HepG2 (cell line): ENCODE measurements around the gene HSD3B7. TPM values are rescaled to one million over a fixed set of nuclear protein-coding genes. Genes with fewer than 3 reads are reported as not detected.

Experiments used
- ATAC-seq: fragments of 200-7000 bp; cut with Tn5 transposase; 3 replicates; pipeline ENCODE4 v1.9.1; 2020; ENCODE audit warnings: mild to moderate bottlenecking, moderate library complexity
- BruUV-seq: library from RNA; stranded (reverse); fragments of 400-500 nt; replicated peaks from 2 replicates; lab custom pipeline; 2021; lab: Mats Ljungman, UMichigan
- CTCF ChIA-PET: fragments of 300-600 bp; formaldehyde crosslinking; extraction: SDS; loops from one replicate; lab custom pipeline; 2021; ENCODE audit warnings: low total read pairs, inconsistent platforms, low intra/inter-chr PET ratio; lab: Yijun Ruan, JAX
- POLR2A ChIA-PET: fragments of 350-600 bp; sonication (Branson Sonifier 250); formaldehyde crosslinking; loops from one replicate; lab custom pipeline; 2020; ENCODE audit warnings: antibody characterized with exemption, inconsistent platforms; lab: Yijun Ruan, JAX
- DNase-seq: peaks from one replicate; pipeline ENCODE4 v3.0.0-alpha.2; 2015; ENCODE audit warnings: low spot score
- FAIRE-seq: peaks from 3 replicates; lab custom pipeline; 2011; peaks lifted over from hg19 to GRCh38; lab: Jason Lieb, UNC
- H2AFZ ChIP-seq: one replicate; pipeline ENCODE4 v1.6.1; 2011; ENCODE audit warnings: low read length, inconsistent platforms
- H3K27ac ChIP-seq: fragments of 300-600 bp; 3 replicates; pipeline ENCODE4 v1.8.0; 2011; ENCODE audit warnings: mixed run types, mild to moderate bottlenecking, mixed read lengths, low read length, inconsistent platforms; ENCODE audit not compliant: insufficient read depth; ENCODE audit errors: extremely low read length
- H3K27me3 ChIP-seq, 2 experiments: fragments of 200-600 bp in 1 of 2; 2 replicates in 1 of 2; 3 replicates in 1 of 2; pipeline versions ENCODE4 v1.6.0 to v1.8.0; 2011; ENCODE audit warnings: low read length in 2 of 2, mild to moderate bottlenecking in 2 of 2, moderate library complexity in 2 of 2, inconsistent platforms in 1 of 2; ENCODE audit not compliant: insufficient read depth in 2 of 2, control insufficient read depth in 1 of 2
- H3K36me3 ChIP-seq, 2 experiments: fragments of 200-600 bp in 1 of 2; replicated peaks in 1 of 2; 2 replicates in 1 of 2; 3 replicates in 1 of 2; pipeline versions ENCODE4 v1.5.1 to v1.8.0; 2011; ENCODE audit warnings: low read length in 2 of 2, inconsistent platforms in 1 of 2; ENCODE audit not compliant: insufficient read depth in 2 of 2, control insufficient read depth in 1 of 2
- H3K4me1 ChIP-seq: 2 replicates; pipeline ENCODE4 v1.5.1; 2012; ENCODE audit warnings: low read length, inconsistent platforms; ENCODE audit not compliant: insufficient read depth
- H3K4me2 ChIP-seq: 2 replicates; pipeline ENCODE4 v1.6.0; 2011; ENCODE audit warnings: low read depth, low read length, inconsistent platforms
- H3K4me3 ChIP-seq, 3 experiments: fragments of 200-600 bp in 1 of 3; sonication (generic), shearing (Covaris generic) in 1 of 3; replicated peaks in 1 of 3; 2 replicates each; pipeline ENCODE4 v1.5.1; 2011 to 2016; ENCODE audit warnings: low read length in 3 of 3, inconsistent platforms in 2 of 3, low read depth in 2 of 3, mild to moderate bottlenecking in 2 of 3, control low read depth in 1 of 3, mixed read lengths in 1 of 3; ENCODE audit not compliant: insufficient read depth in 1 of 3
- H3K79me2 ChIP-seq: one replicate; pipeline ENCODE4 v1.6.1; 2011; ENCODE audit warnings: low read length, inconsistent platforms; ENCODE audit not compliant: insufficient read depth
- H3K9ac ChIP-seq: 2 replicates; pipeline ENCODE4 v1.6.0; 2011; ENCODE audit warnings: mild to moderate bottlenecking, low read depth, low read length, inconsistent platforms; ENCODE audit not compliant: insufficient read depth
- H3K9me3 ChIP-seq: 2 replicates; pipeline ENCODE4 v1.5.1; 2012; ENCODE audit warnings: mild to moderate bottlenecking, low read length
- H4K20me1 ChIP-seq: 2 replicates; pipeline ENCODE4 v1.6.0; 2011; ENCODE audit warnings: inconsistent platforms, mild to moderate bottlenecking, low read length, moderate library complexity; ENCODE audit not compliant: insufficient read depth
- CEBPG ChIP-seq: IDR thresholded peaks from 2 replicates; pipeline ENCODE4 v1.6.1; 2016
- CHD4 ChIP-seq: fragments of 200-600 bp; sonication (generic); IDR thresholded peaks from 2 replicates; pipeline ENCODE4 v1.7.0; 2017; ENCODE audit warnings: mild to moderate bottlenecking, low read length, borderline replicate concordance
- HOXA9 ChIP-seq: sonication (generic); formaldehyde crosslinking; IDR thresholded peaks from 2 replicates; pipeline ENCODE4 v1.8.1; 2022; ENCODE audit warnings: missing genetic modification reagents, mild to moderate bottlenecking, moderate library complexity, borderline replicate concordance
- JDP2 ChIP-seq: sonication (generic); formaldehyde crosslinking; IDR thresholded peaks from 2 replicates; pipeline ENCODE4 v1.8.1; 2022; ENCODE audit warnings: missing genetic modification reagents, borderline replicate concordance
- KLF15 ChIP-seq: sonication (generic); formaldehyde crosslinking; IDR thresholded peaks from 2 replicates; pipeline ENCODE4 v1.8.1; 2023; ENCODE audit warnings: borderline replicate concordance, mild to moderate bottlenecking, inconsistent platforms, missing genetic modification reagents, mixed read lengths
- MAZ ChIP-seq, 2 experiments: sonication (generic) in 1 of 2; formaldehyde crosslinking in 1 of 2; IDR thresholded peaks; 2 replicates each; pipeline versions ENCODE4 v1.5.0 to v1.6.1; 2012 to 2020; ENCODE audit warnings: low read depth in 2 of 2, mild to moderate bottlenecking in 2 of 2, borderline replicate concordance in 1 of 2, improper control_type of control experiment in 1 of 2, low read length in 1 of 2, missing genetic modification reagents in 1 of 2, moderate library complexity in 1 of 2
- MEF2D ChIP-seq: sonication (generic); formaldehyde crosslinking; IDR thresholded peaks from 2 replicates; pipeline ENCODE4 v1.5.1; 2020; ENCODE audit warnings: mild to moderate bottlenecking, missing genetic modification reagents
- SUZ12 ChIP-seq: fragments of 150-350 bp; IDR thresholded peaks from 2 replicates; pipeline ENCODE4 v1.6.1; 2014; ENCODE audit warnings: low read depth, low read length
- THYN1 ChIP-seq: sonication (generic); formaldehyde crosslinking; IDR thresholded peaks from 2 replicates; pipeline ENCODE4 v1.8.1; 2023; ENCODE audit warnings: low read depth, mild to moderate bottlenecking, moderate library complexity, missing genetic modification reagents, borderline replicate concordance
- TRIM24 ChIP-seq: sonication (generic); formaldehyde crosslinking; IDR thresholded peaks from 2 replicates; pipeline ENCODE4 v1.8.0; 2022; ENCODE audit warnings: mild to moderate bottlenecking, missing genetic modification reagents
- ZNF577 ChIP-seq: sonication (generic); formaldehyde crosslinking; IDR thresholded peaks from 2 replicates; pipeline ENCODE4 v1.4.0; 2020; ENCODE audit warnings: mild to moderate bottlenecking, low read depth, missing genetic modification reagents, borderline replicate concordance
- ZNF782 ChIP-seq: sonication (generic); formaldehyde crosslinking; IDR thresholded peaks from 2 replicates; pipeline ENCODE4 v1.4.0; 2020; ENCODE audit warnings: missing genetic modification reagents, mild to moderate bottlenecking, borderline replicate concordance
- WGBS: methylation state at CpG from one replicate; pipeline ENCODE4 v1.1.6; 2017; ENCODE audit warnings: low lambda C conversion rate; 5-methylcytosine and 5-hydroxymethylcytosine counted together
- in situ Hi-C: cut with HindIII; loops from 2 replicates; pipeline ENCODE4 v1.10.0; 2017; ENCODE audit warnings: low pct_unique_long_range_greater_than_20kb; ENCODE audit not compliant: extremely low pct_ligation_motif_present
- intact Hi-C: fragments of 100-400 bp; cut with micrococcal nuclease; formaldehyde crosslinking; loops from one replicate; pipeline ENCODE4 v1.10.0; 2022; ENCODE audit not compliant: unreplicated experiment
- polyA plus RNA-seq, 8 experiments: library from polyadenylated mRNA; depleted of rRNA in 3 of 8; stranded (reverse) in 7 of 8; unstranded in 1 of 8; fragments of >200 nt; fragmentation: Illumina TruSeq in 4 of 8; extraction: Trizol in 4 of 8; gene quantifications; 2 replicates each; pipeline versions ENCODE4 v1.2.1 to v1.2.3, GENCODE V29; 2011 to 2016; ENCODE audit warnings: low read depth in 4 of 8, missing spikeins in 1 of 8, mixed read lengths in 1 of 8; ENCODE audit not compliant: insufficient read depth in 1 of 8
- total RNA-seq, 5 experiments: library from RNA; depleted of rRNA; stranded (reverse); fragments of >200 nt; fragmentation: Illumina TruSeq; extraction: Trizol; gene quantifications; 2 replicates each; pipeline ENCODE4 v1.2.3, GENCODE V29; 2016; ENCODE audit warnings: low read depth in 1 of 5
- TF ChIP-seq, protein P1 (sequence below): sonication (generic); formaldehyde crosslinking; IDR thresholded peaks from 2 replicates; pipeline ENCODE4 v1.5.1; 2020; ENCODE audit warnings: mild to moderate bottlenecking, missing genetic modification reagents, moderate library complexity
- TF ChIP-seq, protein P2 (sequence below): sonication (generic); formaldehyde crosslinking; conservative IDR thresholded peaks from 2 replicates; pipeline ENCODE4 v1.4.0; 2020; ENCODE audit warnings: missing genetic modification reagents
- TF ChIP-seq, protein P3 (sequence below): fragments of 450-650 bp; IDR thresholded peaks from 2 replicates; pipeline ENCODE4 v1.6.1; 2017

HSD3B7 gene
- total and polyA plus RNA-seq, 2 of the 13 experiments (the other 11 are each of a cell fraction or from before 2014, with no cell fraction given) = 32.9 to 69.7 TPM

DNA sequence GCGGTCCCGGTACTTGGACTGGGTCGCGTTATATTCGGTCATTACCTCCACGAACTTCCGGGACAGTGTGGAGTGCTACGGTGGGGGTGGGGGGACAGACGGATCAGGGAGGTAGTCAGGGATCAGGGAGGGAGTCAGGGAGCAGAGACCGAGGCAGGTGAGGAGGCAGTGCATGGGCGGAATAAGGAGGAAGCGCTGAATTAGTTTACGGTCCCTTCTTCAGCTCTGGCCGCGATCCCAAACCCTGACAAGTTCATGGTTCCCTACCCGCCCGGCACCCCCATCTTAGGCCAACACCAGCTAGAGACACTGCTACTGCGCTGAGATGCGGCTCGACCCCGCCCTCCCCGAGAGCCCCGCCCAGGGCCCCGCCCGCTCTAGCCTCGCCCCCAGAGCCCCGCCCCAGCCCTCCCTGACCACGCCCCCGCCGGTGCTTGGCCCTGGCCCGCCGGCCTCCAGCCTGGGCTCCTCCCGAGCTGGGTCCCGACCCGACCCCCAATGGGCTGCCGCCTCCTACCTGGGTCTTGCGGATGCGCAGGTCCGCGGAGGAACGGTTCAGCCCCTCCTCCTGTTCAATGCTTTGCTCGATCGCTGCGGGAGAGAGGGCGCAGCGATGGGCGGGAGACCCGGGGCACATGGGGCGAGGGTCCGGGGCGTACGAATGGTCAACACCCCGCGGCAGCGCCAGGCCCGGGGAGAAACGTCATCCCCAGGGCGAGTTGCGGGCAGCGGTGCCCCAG, 12.1 kb downstream of the HSD3B7 start:
- TSS peak; percentile 86 for BruUV-seq
- H3K79me2 ChIP-seq = no peaks in the 10 kb centered on the region
- no peaks in the 10 kb centered on the region for H4K20me1 ChIP-seq
- under 1% methylated on average over 27 of the region's 60 CpGs for WGBS
- peak overlapping the region; percentile 93 for H3K27ac ChIP-seq
- H3K9me3 ChIP-seq = no peaks in the 10 kb centered on the region
- no peak for FAIRE-seq
- ChIA-PET POLR2A (interaction anchor here (0.6 to 5.9 kb wide), 22 partner anchors 9 to 704 kb away, joined by 3 to 81 read pairs (median 6); partner anchors contain the start of genes FUS, HSD3B7, KAT8 and STX4), CTCF (no interaction called here)
- in situ Hi-C loops (loop anchor here (10.0 to 25.0 kb wide), 2 partner anchors 715 to 878 kb away; partner anchors contain the start of gene ZNF267), intact Hi-C loops (loop anchor here (1.0 to 5.0 kb wide), 5 partner anchors 12 to 210 kb away; partner anchors contain the start of genes HSD3B7, ZNF629, ZNF646 and ZNF668)
- peak; percentile 79 for DNase-seq
- peak overlapping the region; percentile 97 for H3K4me2 ChIP-seq
- H3K27me3 ChIP-seq = no peaks in the 10 kb centered on the region
- peak; percentile 70 for ATAC-seq
- peak overlapping the region; percentile 79 for H3K9ac ChIP-seq
- peak overlapping the region; percentile 15 for H2AFZ ChIP-seq
- H3K4me1 ChIP-seq = peaks cover 87% of the 10 kb centered on the region
- H3K36me3 ChIP-seq = no peaks in the 10 kb centered on the region
- peak overlapping the region; percentile 84 to 89 (median 84) for H3K4me3 ChIP-seq
- TF ChIP-seq CHD4 (no peak; the same call in 1 of the 2 replicates), ZNF782 (CRISPR knock-in tag) (no peak), KLF15 (0 out of 2 replicates have a peak, but pooled peaks have one; percentile 64), ZNF577 (CRISPR knock-in tag) (no peak), HOXA9 (CRISPR knock-in tag) (0 out of 2 replicates have a peak, but pooled peaks have one; percentile 44), THYN1 (CRISPR knock-in tag) (no peak), MAZ (IDR thresholded peaks at IDR 0.05; ENCODE audit: borderline replicate concordance, low read depth, low read length) (0 out of 2 replicates have a peak, but pooled peaks have one; percentile 20), MAZ (CRISPR knock-in tag; IDR thresholded peaks at IDR 0.05; ENCODE audit: low read depth) (peak; percentile 78), TRIM24 (CRISPR knock-in tag) (no peak), MEF2D (CRISPR knock-in tag) (peak; percentile 50; the same call in 1 of the 2 replicates), SUZ12 (no peak), CEBPG (CRISPR knock-in tag) (peak; percentile 2; the same call in 1 of the 2 replicates), JDP2 (no peak)
- TF ChIP-seq, protein P1, sequence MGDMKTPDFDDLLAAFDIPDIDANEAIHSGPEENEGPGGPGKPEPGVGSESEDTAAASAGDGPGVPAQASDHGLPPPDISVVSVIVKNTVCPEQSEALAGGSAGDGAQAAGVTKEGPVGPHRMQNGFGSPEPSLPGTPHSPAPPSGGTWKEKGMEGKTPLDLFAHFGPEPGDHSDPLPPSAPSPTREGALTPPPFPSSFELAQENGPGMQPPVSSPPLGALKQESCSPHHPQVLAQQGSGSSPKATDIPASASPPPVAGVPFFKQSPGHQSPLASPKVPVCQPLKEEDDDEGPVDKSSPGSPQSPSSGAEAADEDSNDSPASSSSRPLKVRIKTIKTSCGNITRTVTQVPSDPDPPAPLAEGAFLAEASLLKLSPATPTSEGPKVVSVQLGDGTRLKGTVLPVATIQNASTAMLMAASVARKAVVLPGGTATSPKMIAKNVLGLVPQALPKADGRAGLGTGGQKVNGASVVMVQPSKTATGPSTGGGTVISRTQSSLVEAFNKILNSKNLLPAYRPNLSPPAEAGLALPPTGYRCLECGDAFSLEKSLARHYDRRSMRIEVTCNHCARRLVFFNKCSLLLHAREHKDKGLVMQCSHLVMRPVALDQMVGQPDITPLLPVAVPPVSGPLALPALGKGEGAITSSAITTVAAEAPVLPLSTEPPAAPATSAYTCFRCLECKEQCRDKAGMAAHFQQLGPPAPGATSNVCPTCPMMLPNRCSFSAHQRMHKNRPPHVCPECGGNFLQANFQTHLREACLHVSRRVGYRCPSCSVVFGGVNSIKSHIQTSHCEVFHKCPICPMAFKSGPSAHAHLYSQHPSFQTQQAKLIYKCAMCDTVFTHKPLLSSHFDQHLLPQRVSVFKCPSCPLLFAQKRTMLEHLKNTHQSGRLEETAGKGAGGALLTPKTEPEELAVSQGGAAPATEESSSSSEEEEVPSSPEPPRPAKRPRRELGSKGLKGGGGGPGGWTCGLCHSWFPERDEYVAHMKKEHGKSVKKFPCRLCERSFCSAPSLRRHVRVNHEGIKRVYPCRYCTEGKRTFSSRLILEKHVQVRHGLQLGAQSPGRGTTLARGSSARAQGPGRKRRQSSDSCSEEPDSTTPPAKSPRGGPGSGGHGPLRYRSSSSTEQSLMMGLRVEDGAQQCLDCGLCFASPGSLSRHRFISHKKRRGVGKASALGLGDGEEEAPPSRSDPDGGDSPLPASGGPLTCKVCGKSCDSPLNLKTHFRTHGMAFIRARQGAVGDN (CRISPR knock-in tag) = peak; percentile 85
- TF ChIP-seq, protein P2, sequence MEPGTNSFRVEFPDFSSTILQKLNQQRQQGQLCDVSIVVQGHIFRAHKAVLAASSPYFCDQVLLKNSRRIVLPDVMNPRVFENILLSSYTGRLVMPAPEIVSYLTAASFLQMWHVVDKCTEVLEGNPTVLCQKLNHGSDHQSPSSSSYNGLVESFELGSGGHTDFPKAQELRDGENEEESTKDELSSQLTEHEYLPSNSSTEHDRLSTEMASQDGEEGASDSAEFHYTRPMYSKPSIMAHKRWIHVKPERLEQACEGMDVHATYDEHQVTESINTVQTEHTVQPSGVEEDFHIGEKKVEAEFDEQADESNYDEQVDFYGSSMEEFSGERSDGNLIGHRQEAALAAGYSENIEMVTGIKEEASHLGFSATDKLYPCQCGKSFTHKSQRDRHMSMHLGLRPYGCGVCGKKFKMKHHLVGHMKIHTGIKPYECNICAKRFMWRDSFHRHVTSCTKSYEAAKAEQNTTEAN (CRISPR knock-in tag) = 0 out of 2 replicates have a peak, but pooled peaks have one; percentile 23
- TF ChIP-seq, protein P3, sequence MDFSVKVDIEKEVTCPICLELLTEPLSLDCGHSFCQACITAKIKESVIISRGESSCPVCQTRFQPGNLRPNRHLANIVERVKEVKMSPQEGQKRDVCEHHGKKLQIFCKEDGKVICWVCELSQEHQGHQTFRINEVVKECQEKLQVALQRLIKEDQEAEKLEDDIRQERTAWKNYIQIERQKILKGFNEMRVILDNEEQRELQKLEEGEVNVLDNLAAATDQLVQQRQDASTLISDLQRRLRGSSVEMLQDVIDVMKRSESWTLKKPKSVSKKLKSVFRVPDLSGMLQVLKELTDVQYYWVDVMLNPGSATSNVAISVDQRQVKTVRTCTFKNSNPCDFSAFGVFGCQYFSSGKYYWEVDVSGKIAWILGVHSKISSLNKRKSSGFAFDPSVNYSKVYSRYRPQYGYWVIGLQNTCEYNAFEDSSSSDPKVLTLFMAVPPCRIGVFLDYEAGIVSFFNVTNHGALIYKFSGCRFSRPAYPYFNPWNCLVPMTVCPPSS = no peak
